GM21786 (cell line): ENCODE results near the gene TDRD12.
"Not testable (repeated sequence)": the region's sequence is repeated elsewhere in the genome, so short reads cannot be mapped to it uniquely, and the experiment has no call there.

ENCODE experiments used
- ATAC-seq: cut with Tn5 transposase; IDR thresholded peaks from one replicate; pipeline ENCODE4 v1.9.1; 2021; ENCODE audit not compliant: unreplicated experiment

The TDRD12 gene

GRCh38 chr19:32829345-32829896, 109.9 kb downstream of the TDRD12 start:
- no peak for ATAC-seq

- no peak for ATAC-seq
Measured at GRCh38 chr19:32830231-32831014, 110.9 kb downstream of the TDRD12 start.

- ATAC-seq = no peak
Measured at GRCh38 chr19:32831611-32832010, 112.0 kb downstream of the TDRD12 start.

GRCh38 chr19:32832094-32832493, 112.5 kb downstream of the TDRD12 start:
- not testable (repeated sequence) for ATAC-seq

GRCh38 chr19:32832825-32833224, 113.3 kb downstream of the TDRD12 start:
- not testable (repeated sequence) for ATAC-seq

GRCh38 chr19:32833388-32833787, 113.8 kb downstream of the TDRD12 start:
- ATAC-seq = not testable (repeated sequence)

- ATAC-seq = no peak
Measured at GRCh38 chr19:32837531-32837930, 118.0 kb downstream of the TDRD12 start.

- no peak for ATAC-seq
Measured at GRCh38 chr19:32842061-32842460, 122.5 kb downstream of the TDRD12 start.

GRCh38 chr19:32843716-32844245, 124.2 kb downstream of the TDRD12 start:
- ATAC-seq = no peak

- not testable (repeated sequence) for ATAC-seq
Measured at GRCh38 chr19:32848035-32848434, 128.5 kb downstream of the TDRD12 start.

GRCh38 chr19:32852216-32852615, 132.6 kb downstream of the TDRD12 start:
- ATAC-seq = no peak

- not testable (repeated sequence) for ATAC-seq
Measured at GRCh38 chr19:32856818-32857217, 137.3 kb downstream of the TDRD12 start.

GRCh38 chr19:32857584-32857983, 138.0 kb downstream of the TDRD12 start:
- no peak for ATAC-seq

GRCh38 chr19:32858155-32858554, 138.6 kb downstream of the TDRD12 start:
- ATAC-seq = no peak

GRCh38 chr19:32858559-32858958, 139.0 kb downstream of the TDRD12 start:
- ATAC-seq = no peak

- no peak for ATAC-seq
Measured at GRCh38 chr19:32859591-32859990, 140.0 kb downstream of the TDRD12 start.

GRCh38 chr19:32861596-32861995, 142.0 kb downstream of the TDRD12 start:
- ATAC-seq = no peak

GRCh38 chr19:32862173-32862572, 142.6 kb downstream of the TDRD12 start:
- ATAC-seq = no peak

- no peak for ATAC-seq
Measured at GRCh38 chr19:32862741-32863140, 143.2 kb downstream of the TDRD12 start.

- ATAC-seq = no peak
Measured at GRCh38 chr19:32863301-32863700, 143.7 kb downstream of the TDRD12 start.

- no peak for ATAC-seq
Measured at GRCh38 chr19:32863841-32864240, 144.3 kb downstream of the TDRD12 start.

- ATAC-seq = no peak
Measured at GRCh38 chr19:32864318-32865007, 144.9 kb downstream of the TDRD12 start.
